Measurements from ENCODE around the gene DONSON. TPM values are rescaled to one million over a fixed set of nuclear protein-coding genes. Genes with fewer than 3 reads are reported as not detected.

Gene DONSON
- total RNA-seq, result 14.2 and 41.2 TPM in 2 replicates

GRCh38 chr21:33588485-33589335 is at the start of gene DONSON:
TSS of gene DONSON (minus strand) at chr21:33588684. CDS start at chr21:33588641, 43 bp downstream.

GRCh38 chr21:33542640-33543504 is 45.6 kb downstream of the DONSON start, which contains the start of gene SON:
TSS of gene SON (plus strand) at chr21:33543038. CDS start at chr21:33543093, 55 bp downstream.

GRCh38 chr21:33541756-33542639 is 46.5 kb downstream of the DONSON start, which contains the start of gene GART:
TSS of gene GART (minus strand) at chr21:33542117. CDS start at chr21:33539315, 2,802 bp downstream.

Other genes starting within 250 kb of the DONSON start
- gene IFNGR2, start 185.3 kb downstream of the DONSON start, total RNA-seq, result 43.2 and 45.6 TPM in 2 replicates
- gene TMEM50B, start 108.7 kb downstream of the DONSON start, total RNA-seq, result 12.3 and 13.4 TPM in 2 replicates
- gene DNAJC28, start 97.0 kb downstream of the DONSON start, total RNA-seq, result 0.16 and 0.63 TPM in 2 replicates
- 42.5 and 88.2 TPM in 2 replicates for gene GART, start 46.6 kb downstream of the DONSON start, total RNA-seq
- 105 and 113 TPM in 2 replicates for gene SON, start 45.6 kb downstream of the DONSON start, total RNA-seq
- gene CRYZL1, start 53.1 kb upstream of the DONSON start, total RNA-seq, result 10.3 and 16.2 TPM in 2 replicates
- gene ITSN1, start 53.8 kb upstream of the DONSON start, total RNA-seq, result 33.6 and 58.9 TPM in 2 replicates

Data from mesangial cell (primary cell).